AG10803 (cell line): ENCODE results near the gene GPD1.

ENCODE experiments used
- DNase-seq: peaks from one replicate; pipeline ENCODE4 v3.0.0; 2010; ENCODE audit warnings: low read depth
- H3K4me3 ChIP-seq: 2 replicates; pipeline ENCODE4 v1.5.1; 2011; ENCODE audit warnings: mild to moderate bottlenecking, low read length, control low read depth
- TF ChIP-seq, protein P1 (sequence below): conservative IDR thresholded peaks from 2 replicates; pipeline ENCODE4 v1.5.1; 2011; ENCODE audit warnings: mild to moderate bottlenecking, low read length, control low read depth, inconsistent platforms

GPD1 gene

DNA sequence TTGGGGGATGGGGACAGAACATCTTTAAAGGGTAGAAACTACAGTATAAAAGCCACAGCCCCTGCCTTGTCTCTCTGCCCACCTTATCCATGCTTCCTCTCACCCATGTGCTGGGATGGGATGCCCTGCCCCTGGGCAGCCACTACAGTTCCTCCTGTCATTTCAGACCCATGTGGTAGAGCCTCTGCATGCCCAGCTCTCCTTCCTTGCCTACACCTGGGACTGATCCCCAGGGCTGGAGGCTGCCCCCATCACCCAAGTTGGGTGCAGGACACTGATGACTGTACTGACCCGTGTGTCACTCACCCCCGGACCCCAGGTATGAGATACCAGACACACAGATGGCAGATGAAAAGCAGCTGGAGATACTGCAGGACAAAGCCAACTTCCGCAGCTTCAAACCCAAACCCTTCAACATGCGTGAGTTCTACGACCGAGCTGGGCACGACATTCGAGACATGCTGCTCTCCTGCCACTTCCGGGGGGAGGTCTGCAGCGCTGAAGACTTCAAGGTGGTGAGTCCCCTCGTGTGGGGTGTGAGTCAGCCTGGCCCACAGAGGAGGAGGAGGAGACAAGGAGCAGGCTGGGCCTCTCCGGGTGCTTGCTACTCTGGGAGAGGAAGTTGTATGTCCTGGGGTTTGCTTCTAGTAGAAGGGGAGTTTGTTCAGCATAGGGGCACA lies 44.2 kb upstream of the GPD1 start:
- TF ChIP-seq, protein P1, sequence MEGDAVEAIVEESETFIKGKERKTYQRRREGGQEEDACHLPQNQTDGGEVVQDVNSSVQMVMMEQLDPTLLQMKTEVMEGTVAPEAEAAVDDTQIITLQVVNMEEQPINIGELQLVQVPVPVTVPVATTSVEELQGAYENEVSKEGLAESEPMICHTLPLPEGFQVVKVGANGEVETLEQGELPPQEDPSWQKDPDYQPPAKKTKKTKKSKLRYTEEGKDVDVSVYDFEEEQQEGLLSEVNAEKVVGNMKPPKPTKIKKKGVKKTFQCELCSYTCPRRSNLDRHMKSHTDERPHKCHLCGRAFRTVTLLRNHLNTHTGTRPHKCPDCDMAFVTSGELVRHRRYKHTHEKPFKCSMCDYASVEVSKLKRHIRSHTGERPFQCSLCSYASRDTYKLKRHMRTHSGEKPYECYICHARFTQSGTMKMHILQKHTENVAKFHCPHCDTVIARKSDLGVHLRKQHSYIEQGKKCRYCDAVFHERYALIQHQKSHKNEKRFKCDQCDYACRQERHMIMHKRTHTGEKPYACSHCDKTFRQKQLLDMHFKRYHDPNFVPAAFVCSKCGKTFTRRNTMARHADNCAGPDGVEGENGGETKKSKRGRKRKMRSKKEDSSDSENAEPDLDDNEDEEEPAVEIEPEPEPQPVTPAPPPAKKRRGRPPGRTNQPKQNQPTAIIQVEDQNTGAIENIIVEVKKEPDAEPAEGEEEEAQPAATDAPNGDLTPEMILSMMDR, result no peak
- H3K4me3 ChIP-seq, result no peak overlapping the region

DNA sequence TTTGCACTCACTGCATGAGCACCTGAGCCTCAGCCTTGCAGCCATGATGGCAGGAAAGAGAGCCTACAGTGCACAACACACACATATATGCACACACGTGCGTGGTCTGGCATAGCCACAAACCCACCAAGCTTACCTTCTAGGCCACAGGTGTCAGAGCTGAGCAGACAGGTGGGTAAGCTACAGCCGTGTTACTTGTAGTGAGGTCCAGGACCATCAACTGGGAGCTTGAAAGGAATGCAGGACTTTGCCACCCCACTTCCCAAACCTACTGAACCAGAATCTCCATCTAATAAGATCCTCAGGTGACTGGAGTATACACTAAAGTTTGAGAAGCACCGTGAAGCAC lies 43.7 kb upstream of the GPD1 start:
- H3K4me3 ChIP-seq, result no peak overlapping the region
- no peak for DNase-seq
- TF ChIP-seq, protein P1, result no peak

More for the DNA sequence above, 44.2 kb upstream of the GPD1 start:
- no peak for DNase-seq

DNA sequence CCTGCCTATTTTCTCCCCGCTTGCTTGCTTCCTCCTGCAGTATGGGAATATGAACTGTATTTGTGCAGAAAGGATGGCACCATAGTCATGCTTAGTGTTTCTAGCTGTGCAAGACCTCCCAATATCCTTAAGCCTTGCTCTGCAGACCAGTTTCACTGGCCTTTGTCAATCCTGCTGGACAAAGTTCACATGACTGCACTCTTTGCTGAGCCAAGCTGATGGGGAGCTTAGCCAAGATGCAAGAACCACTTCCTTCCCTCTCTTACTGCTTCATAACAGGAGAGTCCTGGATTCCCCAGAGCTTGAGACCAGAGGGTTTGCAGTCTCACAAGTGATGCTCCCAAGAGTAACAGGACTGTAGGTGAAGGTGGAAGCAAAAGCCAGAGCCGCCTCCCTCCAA lies 42.6 kb upstream of the GPD1 start:
- no peak for DNase-seq
- H3K4me3 ChIP-seq, result no peak overlapping the region
- TF ChIP-seq, protein P1, result no peak

DNA sequence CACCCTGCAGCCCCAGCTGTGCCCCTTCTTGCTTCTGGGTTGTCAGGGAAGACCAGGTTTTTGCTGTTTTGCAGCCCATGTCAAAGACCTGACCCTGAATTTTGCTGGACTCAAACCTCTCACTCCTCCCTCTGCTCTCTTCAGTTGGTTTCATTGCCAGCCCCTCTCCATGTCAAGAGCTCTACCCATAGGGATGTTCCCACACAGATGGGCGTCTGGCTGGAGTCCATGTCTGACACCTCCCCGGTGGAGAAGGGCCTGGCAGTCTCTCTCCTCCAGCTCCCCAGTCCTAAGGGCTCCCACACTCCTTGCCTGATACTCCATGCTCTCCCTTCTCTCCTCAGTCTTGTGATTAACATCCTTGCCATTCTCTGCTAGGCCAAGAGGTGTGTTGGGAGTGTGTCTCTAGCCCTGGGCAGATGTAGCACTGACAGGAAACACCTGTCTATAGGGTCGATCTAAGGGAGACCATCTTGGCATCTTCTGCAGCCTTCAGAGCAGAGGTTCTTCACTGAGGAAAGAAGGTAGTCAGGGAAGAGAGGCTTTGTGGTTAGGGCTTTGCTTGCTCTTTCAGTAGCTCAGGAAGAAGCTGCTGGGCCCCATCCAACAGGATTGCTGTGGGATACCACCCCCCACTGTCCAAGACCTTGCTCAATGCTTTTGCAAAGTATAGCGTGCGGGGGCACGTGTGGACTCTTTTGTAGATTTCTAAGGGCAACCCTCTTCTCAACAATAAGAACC lies 41.7 kb upstream of the GPD1 start:
- no peak overlapping the region for H3K4me3 ChIP-seq
- DNase-seq, result peak; percentile 50
- TF ChIP-seq, protein P1, result no peak

DNA sequence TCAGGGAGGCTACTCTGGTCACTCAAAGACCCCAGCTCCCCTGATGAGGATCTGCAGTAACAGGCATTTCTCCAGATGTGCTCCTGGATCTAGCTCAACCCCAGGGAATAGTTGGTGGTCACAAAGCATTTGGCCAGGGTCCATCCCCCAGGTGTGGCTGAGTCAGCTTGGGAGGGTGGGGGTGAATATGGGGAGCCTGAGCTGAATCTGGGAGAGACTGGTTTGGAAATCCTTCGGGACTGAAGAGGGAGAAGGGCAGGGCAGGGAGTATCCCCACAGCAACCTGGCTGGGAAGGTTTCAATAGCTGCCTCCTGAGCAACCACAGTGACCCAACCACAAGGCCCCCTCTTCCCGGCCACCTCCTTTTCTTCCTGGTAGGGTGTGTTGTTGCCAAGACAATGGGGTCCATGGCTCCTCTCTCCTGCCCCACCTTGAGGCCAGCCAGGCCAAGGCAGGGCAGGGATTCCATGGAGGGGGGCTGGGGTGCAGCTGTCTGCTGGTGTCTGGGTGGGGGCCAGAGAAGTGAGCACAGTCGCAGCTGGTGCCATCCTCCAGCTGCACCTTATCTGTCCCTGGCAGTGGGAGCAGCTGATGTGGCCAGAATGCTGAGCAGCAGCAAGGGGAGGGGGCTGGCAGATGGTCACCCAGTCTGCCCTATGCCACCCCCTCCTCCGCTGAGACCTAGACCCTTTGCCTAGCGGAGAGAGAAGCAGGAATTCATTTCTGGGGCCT lies 40.9 kb upstream of the GPD1 start:
- TF ChIP-seq, protein P1, result no peak
- no peak overlapping the region for H3K4me3 ChIP-seq
- no peak for DNase-seq

DNA sequence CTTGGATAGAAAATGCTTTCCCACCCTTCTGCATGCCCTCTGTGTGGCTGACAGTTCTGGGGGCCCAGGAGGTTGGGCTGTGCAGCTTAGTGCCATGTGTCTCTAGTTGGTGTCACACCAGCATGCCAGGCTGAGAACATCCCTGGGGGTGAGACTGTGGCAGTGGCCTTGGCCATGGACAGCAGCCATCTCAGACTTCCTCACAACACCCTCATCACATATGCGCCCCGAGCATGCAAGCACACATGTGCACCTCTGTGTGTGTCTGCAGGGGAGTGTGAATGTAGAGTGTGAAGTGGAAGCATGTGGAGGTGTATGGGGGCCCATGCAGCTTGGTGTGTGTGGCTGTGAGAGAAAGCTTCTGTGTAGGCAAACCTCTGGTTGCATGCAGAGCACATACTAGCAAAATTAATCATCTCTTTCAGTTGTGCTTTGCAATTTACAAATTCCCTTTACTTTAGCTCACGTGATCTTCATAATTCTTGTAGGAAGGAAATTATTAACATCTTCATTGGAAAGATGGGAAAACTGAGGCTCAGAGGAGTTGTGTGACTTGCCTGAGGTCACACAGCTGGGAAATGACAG lies 38.0 kb upstream of the GPD1 start:
- TF ChIP-seq, protein P1, result no peak
- H3K4me3 ChIP-seq, result no peak overlapping the region
- peak; percentile 32 for DNase-seq
